NCI-H526 treated with DMSO at 0.1 percent for 48 hours (cell line): ENCODE data around the gene COASY.
"Not testable (repeated sequence)": the region's sequence is repeated elsewhere in the genome, so short reads cannot be mapped to it uniquely, and the experiment has no call there.

ENCODE experiments used
- DNase-seq: peaks from one replicate; lab custom pipeline; 2025; lab: John Stamatoyannopoulos, UW

The COASY gene

GRCh38 chr17:42531455-42532354, 30.2 kb upstream of the COASY start:
- DNase-seq, result peak; percentile 25

- no peak for DNase-seq
Measured at GRCh38 chr17:42535155-42536047, 26.5 kb upstream of the COASY start.

- DNase-seq, result peak; percentile 68
Measured at GRCh38 chr17:42536048-42536371, 25.9 kb upstream of the COASY start, which contains the start of gene NAGLU. Gene NAGLU, plus strand, starts transcription at chr17:42536241. Its CDS starts 32 bp downstream, at chr17:42536273.

GRCh38 chr17:42536372-42537155, 25.4 kb upstream of the COASY start:
- DNase-seq, result peak; percentile 54

GRCh38 chr17:42537156-42537805, 24.7 kb upstream of the COASY start:
- no peak for DNase-seq

- no peak for DNase-seq
Measured at GRCh38 chr17:42537826-42538451, 24.0 kb upstream of the COASY start.

GRCh38 chr17:42538482-42538881, 23.5 kb upstream of the COASY start:
- DNase-seq, result no peak

GRCh38 chr17:42540558-42540957, 21.4 kb upstream of the COASY start:
- not testable (repeated sequence) for DNase-seq

- DNase-seq, result no peak
Measured at GRCh38 chr17:42541041-42541833, 20.7 kb upstream of the COASY start.

GRCh38 chr17:42543190-42544079, 18.5 kb upstream of the COASY start:
- DNase-seq, result no peak

- no peak for DNase-seq
Measured at GRCh38 chr17:42544874-42545283, 17.1 kb upstream of the COASY start.

- not testable (repeated sequence) for DNase-seq
Measured at GRCh38 chr17:42545755-42546505, 16.0 kb upstream of the COASY start.

GRCh38 chr17:42547001-42547461, 14.9 kb upstream of the COASY start:
- DNase-seq, result no peak

- no peak for DNase-seq
Measured at GRCh38 chr17:42547698-42548069, 14.3 kb upstream of the COASY start.

- peak; percentile 64 for DNase-seq
Measured at GRCh38 chr17:42548070-42548837, 13.7 kb upstream of the COASY start.

GRCh38 chr17:42548993-42549755, 12.8 kb upstream of the COASY start:
- DNase-seq, result no peak

- not testable (repeated sequence) for DNase-seq
Measured at GRCh38 chr17:42552736-42553135, 9.2 kb upstream of the COASY start, which contains the start of gene HSD17B1. Gene HSD17B1, plus strand, starts transcription at chr17:42552923. Its CDS starts 11 bp downstream, at chr17:42552934.
